GM18951 (cell line): ENCODE results near the gene NRXN3.

Experiments
- POLR2A ChIP-seq: IDR thresholded peaks from 4 replicates; pipeline ENCODE4 v1.6.1; 2011; ENCODE audit warnings: mild to moderate bottlenecking; ENCODE audit not compliant: insufficient read length, insufficient read depth; ENCODE audit errors: extremely low read depth
- in situ Hi-C: fragments of 300-500 bp; cut with MboI; formaldehyde crosslinking; loops from one replicate; pipeline ENCODE4 v1.12.0; 2022; ENCODE audit warnings: low sequenced_read_pairs, mixed read lengths, inconsistent platforms; ENCODE audit not compliant: unreplicated experiment

The NRXN3 gene

GRCh38 chr14:79836577-79836976 is 1666.4 kb downstream of the NRXN3 start:
- in situ Hi-C loops = no loop called here
- no peak for TF ChIP-seq POLR2A

GRCh38 chr14:79837699-79838098 is 1667.5 kb downstream of the NRXN3 start:
- TF ChIP-seq POLR2A = no peak
- in situ Hi-C loops = no loop called here

- no peak for TF ChIP-seq POLR2A
- in situ Hi-C loops = no loop called here
These were observed 1669.9 kb downstream of the NRXN3 start for GRCh38 chr14:79840103-79840502.

GRCh38 chr14:79840831-79841230 is 1670.7 kb downstream of the NRXN3 start:
- in situ Hi-C loops = no loop called here
- no peak for TF ChIP-seq POLR2A

DNA sequence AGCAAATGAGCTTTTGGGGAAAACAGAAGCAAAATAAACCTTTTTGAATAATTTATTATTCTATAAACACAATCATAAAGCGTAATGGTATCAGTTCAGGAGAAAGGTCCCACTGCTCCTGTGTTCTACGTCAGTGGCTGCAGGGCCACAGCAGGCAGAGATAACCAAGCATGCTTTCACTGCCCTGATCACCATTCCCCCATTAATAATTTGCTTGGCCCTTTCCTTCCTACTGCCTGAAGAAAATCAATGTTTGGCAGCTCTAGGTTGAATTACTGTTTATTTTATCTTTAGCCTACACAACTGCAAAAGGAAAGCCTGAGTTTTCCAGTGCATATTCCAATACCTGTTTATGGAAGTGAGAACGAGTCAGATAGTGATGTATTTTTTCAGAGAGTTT is 1671.3 kb downstream of the NRXN3 start:
- in situ Hi-C loops = no loop called here
- TF ChIP-seq POLR2A = no peak

- TF ChIP-seq POLR2A = no peak
- in situ Hi-C loops = no loop called here
These were observed 1672.1 kb downstream of the NRXN3 start for GRCh38 chr14:79842270-79842669.

- in situ Hi-C loops = no loop called here
- no peak for TF ChIP-seq POLR2A
These were observed 1683.0 kb downstream of the NRXN3 start for GRCh38 chr14:79852950-79853744.

- in situ Hi-C loops = no loop called here
- TF ChIP-seq POLR2A = no peak
These were observed 1685.6 kb downstream of the NRXN3 start for GRCh38 chr14:79855789-79856188.

GRCh38 chr14:79856381-79856780 is 1686.2 kb downstream of the NRXN3 start:
- in situ Hi-C loops = no loop called here
- no peak for TF ChIP-seq POLR2A

DNA sequence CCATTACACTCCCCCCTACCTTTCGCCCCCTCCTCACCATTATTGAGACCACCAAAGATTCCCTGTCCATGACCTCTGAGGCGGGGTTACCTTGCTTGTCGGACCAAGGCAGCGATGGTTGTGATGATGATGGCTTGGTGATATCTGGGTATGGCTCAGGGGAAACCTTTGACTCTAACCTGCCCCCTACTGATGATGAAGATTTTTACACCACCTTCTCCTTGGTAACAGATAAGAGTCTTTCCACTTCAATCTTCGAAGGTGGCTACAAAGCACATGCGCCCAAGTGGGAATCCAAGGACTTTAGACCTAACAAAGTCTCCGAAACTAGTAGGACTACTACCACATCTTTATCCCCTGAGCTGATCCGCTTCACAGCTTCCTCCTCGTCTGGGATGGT is 1690.9 kb downstream of the NRXN3 start:
- TF ChIP-seq POLR2A = no peak
- in situ Hi-C loops = no loop called here

DNA sequence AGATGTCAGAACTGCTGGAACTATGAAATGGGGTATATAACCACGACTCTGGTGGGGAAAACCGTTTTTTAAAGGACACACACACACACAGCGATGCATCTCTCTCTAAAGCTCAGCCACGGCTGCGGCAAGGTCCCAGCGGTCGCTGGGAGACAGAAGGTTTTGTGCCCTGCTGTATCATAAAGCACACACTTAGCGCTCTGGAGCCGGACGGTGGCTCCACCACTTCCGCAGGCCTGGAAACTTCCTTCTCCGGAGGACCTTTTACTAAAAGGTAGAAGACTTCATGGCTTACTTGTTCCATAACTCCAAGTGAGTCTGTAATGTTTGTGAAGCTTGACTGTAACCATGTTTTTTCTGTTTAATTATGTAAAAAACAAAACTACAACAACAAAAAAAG is 1691.9 kb downstream of the NRXN3 start:
- in situ Hi-C loops = no loop called here
- no peak for TF ChIP-seq POLR2A

DNA sequence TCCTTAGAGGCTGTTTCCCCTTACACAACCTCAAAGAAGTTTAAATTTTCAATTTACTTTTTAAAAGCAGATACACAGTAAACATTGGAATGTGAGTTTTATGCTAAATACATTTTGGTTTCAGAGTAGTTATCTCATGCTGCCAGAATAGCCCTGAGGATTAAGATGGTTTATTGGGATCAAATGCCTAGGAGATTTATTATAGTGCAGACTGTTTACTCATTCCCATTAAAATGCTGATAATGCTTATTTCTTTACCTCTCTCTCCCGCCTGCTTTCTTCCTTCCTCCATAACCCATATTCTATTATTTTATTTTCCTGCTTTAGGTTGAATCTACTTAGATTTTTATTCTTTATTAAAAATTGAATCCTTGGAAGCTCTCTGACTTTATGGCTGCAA is 1701.0 kb downstream of the NRXN3 start:
- TF ChIP-seq POLR2A = no peak
- in situ Hi-C loops = no loop called here

DNA sequence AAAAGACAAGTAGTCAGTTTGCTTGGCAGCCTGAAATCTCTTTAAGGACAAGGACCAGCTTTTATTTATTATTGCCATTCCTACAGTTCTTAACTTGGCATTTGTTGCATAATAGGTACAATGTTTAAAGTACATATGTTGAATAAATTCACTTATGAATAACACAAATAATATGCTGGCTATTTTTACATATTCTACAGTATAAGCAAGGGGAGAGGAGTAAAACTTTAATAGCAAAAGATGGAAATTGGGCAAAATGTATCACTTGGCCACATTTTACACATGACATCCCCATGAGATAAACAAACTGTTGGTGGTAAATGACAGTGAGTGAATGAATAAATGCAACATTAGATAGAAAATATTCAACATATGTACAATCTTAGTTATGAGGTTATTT is 1708.1 kb downstream of the NRXN3 start:
- no peak for TF ChIP-seq POLR2A
- in situ Hi-C loops = no loop called here

- no peak for TF ChIP-seq POLR2A
- in situ Hi-C loops = no loop called here
These were observed 1708.6 kb downstream of the NRXN3 start for GRCh38 chr14:79878785-79879184.
